HL-60 (cell line): ENCODE data around the gene FMN1.

Experiments used
- CTCF ChIP-seq: IDR thresholded peaks from one replicate; pipeline ENCODE4 v1.5.1; 2011; ENCODE audit warnings: low read length, control low read depth, inconsistent platforms; ENCODE audit not compliant: insufficient read depth
- POLR2AphosphoS5 ChIP-seq: IDR thresholded peaks from 2 replicates; pipeline ENCODE4 v1.6.1; 2012; ENCODE audit warnings: low read depth
- REST ChIP-seq: IDR thresholded peaks from 2 replicates; pipeline ENCODE4 v1.6.1; 2012; ENCODE audit warnings: low read depth; ENCODE audit not compliant: insufficient replicate concordance

GRCh38 chr15:33142708-33143107 lies 51.8 kb downstream of the FMN1 start:
- no peak for TF ChIP-seq CTCF
- no peak for TF ChIP-seq REST
- no peak for TF ChIP-seq POLR2AphosphoS5
